Neural crest cell (in vitro differentiated cells): ENCODE results near the gene SAV1. TPM values are rescaled to one million over a fixed set of nuclear protein-coding genes. Genes with fewer than 3 reads are reported as not detected.
"Not testable (repeated sequence)": the region's sequence is repeated elsewhere in the genome, so short reads cannot be mapped to it uniquely, and the experiment has no call there.

Experiments
- DNase-seq: peaks from one replicate; pipeline ENCODE4 v3.0.0; 2021; ENCODE audit warnings: low read depth, mixed read lengths, low spot score
- H3K27ac Mint-ChIP-seq: one replicate; pipeline ENCODE4 v1.8.0; 2021; ENCODE audit warnings: mild to moderate bottlenecking, mixed read lengths; ENCODE audit not compliant: unreplicated experiment
- H3K27me3 Mint-ChIP-seq: 2 replicates; pipeline ENCODE4 v1.8.0; 2021; ENCODE audit warnings: low read depth, mild to moderate bottlenecking, mixed read lengths
- H3K36me3 Mint-ChIP-seq: 2 replicates; pipeline ENCODE4 v1.8.0; 2021; ENCODE audit warnings: low read depth, mild to moderate bottlenecking, mixed read lengths
- H3K4me1 Mint-ChIP-seq: 2 replicates; pipeline ENCODE4 v1.8.0; 2021; ENCODE audit warnings: mixed read lengths
- H3K4me3 Mint-ChIP-seq: one replicate; pipeline ENCODE4 v1.8.0; 2021; ENCODE audit warnings: mild to moderate bottlenecking, mixed read lengths
- H3K9me3 Mint-ChIP-seq: 2 replicates; pipeline ENCODE4 v1.8.0; 2021; ENCODE audit warnings: mixed read lengths
- total RNA-seq: library from RNA; stranded (reverse); gene quantifications from 2 replicates; pipeline ENCODE4 v1.2.1, GENCODE V29; 2021
- TF ChIP-seq, protein P1 (sequence below): fragments of 200-600 bp; sonication (generic); conservative IDR thresholded peaks from 2 replicates; pipeline ENCODE4 v1.5.0; 2021; ENCODE audit warnings: antibody characterized with exemption, mild to moderate bottlenecking

SAV1 gene
- total RNA-seq, 1 donor from 2014 or later, result 23.5 TPM

DNA sequence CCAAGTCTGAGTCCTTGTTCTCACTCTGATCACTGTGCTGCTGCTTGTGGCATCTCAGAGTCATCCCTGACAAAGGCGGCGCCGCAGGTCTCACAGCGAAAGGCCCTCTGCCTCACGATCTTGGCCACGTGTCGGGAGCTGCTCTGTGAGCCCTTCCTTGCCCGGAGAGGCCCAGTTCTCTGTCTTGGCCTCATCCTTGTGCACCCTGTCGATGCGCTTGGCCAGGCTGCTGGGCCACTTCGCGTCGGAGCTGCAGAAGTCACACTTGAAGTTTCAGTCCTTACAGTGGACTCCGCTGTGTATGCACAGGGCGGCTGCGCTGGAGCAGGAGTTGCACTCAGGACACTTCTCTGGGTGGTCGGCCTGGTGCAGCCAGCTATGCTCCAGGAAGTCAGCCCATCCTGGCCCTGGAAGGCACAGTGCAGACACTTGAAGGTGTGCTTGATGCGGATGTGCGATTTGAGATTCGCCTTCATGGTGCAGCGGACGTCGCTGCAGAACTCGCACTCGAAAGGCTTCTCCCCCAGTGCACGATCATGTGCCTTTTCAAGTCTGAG is 36.4 kb upstream of the SAV1 start:
- no peak for DNase-seq
- Mint-ChIP-seq H3K27me3 (no peaks in the 10 kb centered on the region), H3K4me1 (no peaks in the 10 kb centered on the region), H3K27ac (no peak overlapping the region), H3K36me3 (peaks cover 2% of the 10 kb centered on the region), H3K9me3 (peaks cover 14% of the 10 kb centered on the region), H3K4me3 (no peak overlapping the region)
- TF ChIP-seq, protein P1, sequence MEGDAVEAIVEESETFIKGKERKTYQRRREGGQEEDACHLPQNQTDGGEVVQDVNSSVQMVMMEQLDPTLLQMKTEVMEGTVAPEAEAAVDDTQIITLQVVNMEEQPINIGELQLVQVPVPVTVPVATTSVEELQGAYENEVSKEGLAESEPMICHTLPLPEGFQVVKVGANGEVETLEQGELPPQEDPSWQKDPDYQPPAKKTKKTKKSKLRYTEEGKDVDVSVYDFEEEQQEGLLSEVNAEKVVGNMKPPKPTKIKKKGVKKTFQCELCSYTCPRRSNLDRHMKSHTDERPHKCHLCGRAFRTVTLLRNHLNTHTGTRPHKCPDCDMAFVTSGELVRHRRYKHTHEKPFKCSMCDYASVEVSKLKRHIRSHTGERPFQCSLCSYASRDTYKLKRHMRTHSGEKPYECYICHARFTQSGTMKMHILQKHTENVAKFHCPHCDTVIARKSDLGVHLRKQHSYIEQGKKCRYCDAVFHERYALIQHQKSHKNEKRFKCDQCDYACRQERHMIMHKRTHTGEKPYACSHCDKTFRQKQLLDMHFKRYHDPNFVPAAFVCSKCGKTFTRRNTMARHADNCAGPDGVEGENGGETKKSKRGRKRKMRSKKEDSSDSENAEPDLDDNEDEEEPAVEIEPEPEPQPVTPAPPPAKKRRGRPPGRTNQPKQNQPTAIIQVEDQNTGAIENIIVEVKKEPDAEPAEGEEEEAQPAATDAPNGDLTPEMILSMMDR, result no peak

DNA sequence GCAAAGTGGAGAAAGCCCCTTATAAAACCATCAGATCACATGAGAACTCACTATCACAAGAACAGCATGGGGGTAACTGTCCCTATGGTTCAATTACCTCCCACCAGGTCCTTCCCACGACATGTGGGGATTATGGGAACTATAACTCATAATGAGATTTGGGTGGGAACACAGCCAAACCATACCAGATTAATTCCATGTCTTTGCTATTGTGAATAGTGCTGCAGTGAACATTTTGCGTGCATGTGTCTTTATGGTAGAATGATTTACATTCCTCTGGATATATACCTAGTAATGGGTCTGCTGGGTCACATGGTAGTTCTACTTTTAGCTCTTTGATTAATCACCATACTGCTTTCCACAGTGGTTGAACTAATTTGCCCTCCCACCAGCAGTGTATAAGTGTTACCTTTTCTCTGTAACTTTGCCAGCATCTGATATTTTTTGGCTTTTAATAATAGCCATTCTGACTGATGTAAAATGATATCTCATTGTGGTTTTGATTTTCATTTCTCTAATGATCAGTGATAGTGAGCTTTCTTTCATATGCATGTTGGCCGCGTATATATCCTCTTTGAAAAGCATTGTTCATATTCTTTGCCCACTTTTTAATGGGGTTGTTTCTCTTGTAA is 29.7 kb upstream of the SAV1 start:
- TF ChIP-seq, protein P1, result no peak
- H3K4me3 Mint-ChIP-seq, result no peak overlapping the region
- no peak overlapping the region for H3K27ac Mint-ChIP-seq
- peaks cover 28% of the 10 kb centered on the region for H3K9me3 Mint-ChIP-seq
- DNase-seq, result no peak
- H3K27me3 Mint-ChIP-seq, result peaks cover 5% of the 10 kb centered on the region
- H3K36me3 Mint-ChIP-seq, result peaks cover 6% of the 10 kb centered on the region
- H3K4me1 Mint-ChIP-seq, result no peaks in the 10 kb centered on the region

DNA sequence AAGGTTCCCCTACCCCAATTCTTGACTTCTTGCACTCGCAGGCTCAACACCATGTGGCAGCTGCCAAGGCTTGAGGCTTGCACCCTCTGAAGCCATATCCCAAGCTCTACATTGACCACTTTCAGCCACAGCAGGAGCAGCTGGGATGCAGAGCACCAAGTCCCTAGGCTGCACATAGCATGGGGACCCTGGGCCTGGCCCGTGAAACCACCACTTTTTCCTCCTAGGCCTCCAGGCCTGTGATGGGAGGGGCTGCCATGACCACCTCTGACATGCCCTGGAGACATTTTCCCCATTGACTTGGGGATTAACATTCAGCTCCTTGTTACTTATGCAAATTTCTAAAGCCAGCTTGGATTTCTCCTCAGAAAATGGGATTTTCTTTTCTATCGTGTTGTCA is 26.2 kb upstream of the SAV1 start:
- not testable (repeated sequence) for H3K27ac Mint-ChIP-seq, H3K36me3 Mint-ChIP-seq, DNase-seq, H3K27me3 Mint-ChIP-seq, H3K4me1 Mint-ChIP-seq, H3K4me3 Mint-ChIP-seq
- H3K9me3 Mint-ChIP-seq, result peaks cover 22% of the 10 kb centered on the region

DNA sequence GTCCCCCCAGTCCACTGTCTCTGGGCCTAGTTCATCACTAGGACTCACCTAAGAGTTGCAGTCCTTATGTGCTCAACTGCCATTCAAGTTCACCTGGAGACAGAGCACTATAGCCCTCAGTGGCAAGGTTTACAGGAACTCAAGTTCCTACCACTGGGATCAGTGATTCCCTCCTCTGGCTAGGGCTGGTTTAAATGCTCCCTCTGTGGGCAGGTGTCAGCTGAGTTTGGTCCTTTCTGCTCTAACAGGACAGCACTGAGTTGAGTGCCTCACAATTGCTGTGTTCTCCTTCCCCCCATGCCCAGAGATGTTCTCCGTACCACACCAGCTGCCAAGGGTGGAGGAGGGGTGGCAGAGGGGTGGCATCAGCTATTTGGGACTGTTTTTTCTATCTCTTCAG is 20.8 kb upstream of the SAV1 start:
- Mint-ChIP-seq H3K4me3 (no peak overlapping the region), H3K36me3 (no peaks in the 10 kb centered on the region), H3K9me3 (peaks cover 5% of the 10 kb centered on the region), H3K27me3 (no peaks in the 10 kb centered on the region), H3K4me1 (no peaks in the 10 kb centered on the region), H3K27ac (no peak overlapping the region)
- TF ChIP-seq, protein P1, result no peak
- DNase-seq, result no peak

DNA sequence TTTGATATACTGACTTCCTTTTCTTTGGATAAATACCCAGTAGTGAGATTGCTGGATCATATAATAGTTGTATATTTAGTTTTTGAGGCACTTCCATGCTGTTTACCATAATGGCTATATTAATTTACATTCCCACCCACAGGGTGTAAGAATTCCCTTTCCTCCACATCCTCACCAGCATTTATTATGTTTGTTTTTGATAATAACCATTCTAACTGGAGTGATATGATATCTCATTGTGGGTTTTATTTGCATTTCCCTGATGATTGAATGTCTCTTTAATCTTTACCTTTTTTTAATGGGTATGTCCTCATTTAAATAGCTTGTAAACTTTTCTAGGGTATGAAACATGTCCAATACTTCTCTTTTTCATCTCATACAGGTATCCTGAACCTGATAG is 11.6 kb upstream of the SAV1 start:
- Mint-ChIP-seq H3K9me3 (peaks cover 2% of the 10 kb centered on the region), H3K27me3 (no peaks in the 10 kb centered on the region), H3K4me1 (peaks cover 5% of the 10 kb centered on the region), H3K27ac (no peak overlapping the region), H3K36me3 (no peaks in the 10 kb centered on the region), H3K4me3 (no peak overlapping the region)
- TF ChIP-seq, protein P1, result no peak
- no peak for DNase-seq

DNA sequence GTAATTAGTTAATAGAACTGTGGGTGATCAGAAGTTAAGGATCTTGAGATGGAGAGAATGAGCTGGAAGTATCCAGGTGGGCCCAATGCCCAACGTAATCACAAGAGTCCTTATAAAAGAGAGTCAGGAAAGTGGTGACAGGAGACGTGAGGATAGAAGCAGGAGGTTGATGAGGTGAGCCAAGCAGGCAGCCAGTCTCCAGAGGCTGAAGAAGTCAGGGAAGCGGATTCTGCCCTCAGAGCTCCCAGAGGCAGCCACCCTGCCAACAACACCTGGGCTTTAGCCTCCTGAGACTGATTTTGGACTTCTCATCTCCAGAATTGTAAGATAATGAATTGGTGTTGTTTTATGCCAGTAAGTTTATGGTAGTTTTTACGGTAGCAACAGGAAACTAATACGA is 10.1 kb upstream of the SAV1 start:
- TF ChIP-seq, protein P1, result no peak
- no peak for DNase-seq
- H3K27ac Mint-ChIP-seq, result no peak overlapping the region
- no peak overlapping the region for H3K4me3 Mint-ChIP-seq
- peaks cover 2% of the 10 kb centered on the region for H3K9me3 Mint-ChIP-seq
- no peaks in the 10 kb centered on the region for H3K36me3 Mint-ChIP-seq
- H3K27me3 Mint-ChIP-seq, result no peaks in the 10 kb centered on the region
- H3K4me1 Mint-ChIP-seq, result peaks cover 5% of the 10 kb centered on the region
